ENCODE data around the gene HLA-DRB1.
A peak's percentile ranks its signal among the peaks of the same experiment; 100 is the strongest.
"Not testable (repeated sequence)": the region's sequence is repeated elsewhere in the genome, so short reads cannot be mapped to it uniquely, and the experiment has no call there.

Gene HLA-DRB1

DNA sequence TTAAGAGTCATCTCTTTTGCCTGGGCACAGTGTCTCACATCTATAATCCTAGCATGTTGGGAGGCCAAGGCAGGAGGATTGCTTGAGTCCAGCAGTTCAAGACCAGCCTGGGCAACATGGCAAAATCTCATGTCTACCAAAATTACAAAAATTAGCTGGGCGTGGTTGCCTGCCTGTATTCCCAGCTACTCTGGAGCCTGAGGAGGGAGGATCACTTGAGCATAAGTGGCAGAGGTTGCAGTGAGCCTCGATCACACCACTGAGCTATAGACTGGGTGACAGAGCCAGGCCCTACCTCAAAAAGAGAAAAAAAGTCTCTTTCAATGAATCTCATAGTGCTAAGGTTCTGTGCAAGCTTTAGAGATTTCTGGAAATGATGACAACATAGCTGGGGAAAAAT, 1.5 kb downstream of the HLA-DRB1 start:
- H3K27me3 Mint-ChIP-seq = no peaks in the 10 kb centered on the region
- no peaks in the 10 kb centered on the region for H3K9me3 Mint-ChIP-seq
- no peak overlapping the region for H3K4me3 Mint-ChIP-seq
- H3K36me3 Mint-ChIP-seq = no peaks in the 10 kb centered on the region
- peaks cover 3% of the 10 kb centered on the region for H3K4me1 Mint-ChIP-seq
- peak overlapping the region; percentile 65 for H3K27ac Mint-ChIP-seq

DNA sequence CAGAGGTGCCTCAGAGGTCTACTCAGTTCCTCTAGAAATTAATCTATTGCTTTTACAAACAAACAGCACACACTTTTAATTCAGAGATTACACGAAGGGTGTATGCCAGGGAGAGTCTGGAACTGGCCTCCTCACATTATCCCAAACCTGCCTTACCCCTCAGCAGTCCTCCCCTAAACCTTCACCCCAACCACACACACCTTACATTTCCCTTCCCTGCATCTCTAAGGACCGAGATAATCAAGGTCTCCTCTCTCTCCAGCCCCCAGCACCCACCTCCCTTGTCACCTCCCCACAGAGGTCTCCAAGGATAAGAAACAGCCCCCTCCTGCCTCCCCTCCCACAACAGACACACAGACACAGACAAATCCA, 6.1 kb downstream of the HLA-DRB1 start:
- Mint-ChIP-seq H3K27me3 (no peaks in the 10 kb centered on the region), H3K36me3 (no peaks in the 10 kb centered on the region), H3K27ac (no peak overlapping the region), H3K4me1 (no peaks in the 10 kb centered on the region), H3K4me3 (no peak overlapping the region), H3K9me3 (no peaks in the 10 kb centered on the region)

DNA sequence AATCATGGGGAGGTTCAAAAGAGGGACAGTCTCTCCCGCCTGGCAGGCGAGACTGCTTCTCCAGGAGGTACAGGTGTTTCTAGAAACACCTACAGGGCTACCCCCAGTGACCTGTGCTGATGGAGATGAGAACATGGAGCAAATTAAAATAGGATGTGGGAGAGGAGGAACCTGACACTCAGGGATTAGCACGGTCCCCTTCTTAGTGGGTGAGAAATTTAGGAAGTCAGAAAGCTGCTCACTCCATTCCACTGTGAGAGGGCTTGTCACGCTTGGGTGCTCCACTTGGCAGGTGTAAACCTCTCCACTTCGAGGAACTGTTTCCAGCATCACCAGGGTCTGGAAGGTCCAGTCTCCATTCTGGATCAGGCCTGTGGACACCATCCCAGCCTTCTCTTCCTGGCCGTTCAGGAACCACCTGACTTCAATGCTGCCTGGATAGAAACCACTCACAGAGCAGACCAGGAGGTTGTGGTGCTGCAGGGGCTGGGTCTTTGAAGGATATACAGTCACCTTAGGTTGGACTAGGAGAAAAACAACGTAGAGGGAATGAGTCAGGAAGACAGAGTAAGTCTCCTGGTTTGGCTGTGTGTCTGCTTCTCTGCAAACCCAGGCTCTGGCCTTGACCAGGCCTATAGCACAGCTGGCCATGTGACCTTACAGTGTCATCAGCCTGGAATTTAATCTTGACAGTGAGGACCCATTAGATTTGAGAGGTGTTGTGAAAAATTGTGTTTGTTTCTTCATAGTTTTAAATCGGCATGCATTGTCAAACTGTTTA, 8.1 kb downstream of the HLA-DRB1 start:
- Mint-ChIP-seq H3K4me1 (no peaks in the 10 kb centered on the region), H3K27me3 (no peaks in the 10 kb centered on the region), H3K9me3 (no peaks in the 10 kb centered on the region), H3K27ac (no peak overlapping the region), H3K4me3 (no peak overlapping the region), H3K36me3 (no peaks in the 10 kb centered on the region)

DNA sequence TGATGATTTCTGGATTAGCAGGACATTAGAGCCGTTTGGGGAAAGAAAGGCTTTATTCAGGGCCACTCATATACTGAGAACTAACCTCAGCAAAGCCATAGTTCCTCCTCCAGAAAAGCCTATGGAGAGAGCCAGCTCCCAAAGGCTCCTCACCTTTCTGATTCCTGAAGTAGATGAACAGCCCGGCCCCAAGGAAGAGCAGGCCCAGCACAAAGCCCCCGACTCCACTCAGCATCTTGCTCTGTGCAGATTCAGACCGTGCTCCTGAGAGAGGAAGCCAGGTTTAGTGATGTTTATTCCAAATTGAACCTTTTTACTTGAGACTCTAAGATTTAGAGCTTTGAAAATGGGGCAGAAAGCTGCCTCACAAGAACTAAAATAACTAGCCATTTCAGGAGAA, 9.1 kb downstream of the HLA-DRB1 start:
- Mint-ChIP-seq H3K4me3 (no peak overlapping the region), H3K27ac (no peak overlapping the region), H3K4me1 (no peaks in the 10 kb centered on the region), H3K27me3 (no peaks in the 10 kb centered on the region), H3K36me3 (no peaks in the 10 kb centered on the region), H3K9me3 (no peaks in the 10 kb centered on the region)

DNA sequence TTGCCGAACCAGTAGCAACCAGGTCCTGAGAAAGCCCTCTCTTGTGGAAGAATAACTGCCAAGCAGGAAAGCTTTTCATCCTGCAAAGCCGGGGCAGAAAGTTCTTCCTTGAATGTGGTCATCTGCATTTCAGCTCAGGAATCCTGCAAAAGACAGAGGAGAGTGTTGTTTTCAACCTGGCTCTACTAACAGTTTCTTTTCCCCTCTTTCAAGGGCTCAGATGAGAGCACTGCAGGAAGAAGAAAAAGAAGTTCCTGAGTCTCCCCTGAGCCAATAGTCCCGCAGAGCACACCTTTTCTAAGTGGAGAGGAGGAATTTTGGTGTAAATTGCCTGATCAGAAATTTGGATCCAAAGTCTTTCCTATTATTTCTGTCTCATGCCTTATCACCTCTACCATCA, 10.7 kb downstream of the HLA-DRB1 start:
- H3K27me3 Mint-ChIP-seq = no peaks in the 10 kb centered on the region
- no peaks in the 10 kb centered on the region for H3K4me1 Mint-ChIP-seq
- H3K36me3 Mint-ChIP-seq = no peaks in the 10 kb centered on the region
- H3K4me3 Mint-ChIP-seq = no peak overlapping the region
- no peak overlapping the region for H3K27ac Mint-ChIP-seq
- no peaks in the 10 kb centered on the region for H3K9me3 Mint-ChIP-seq

DNA sequence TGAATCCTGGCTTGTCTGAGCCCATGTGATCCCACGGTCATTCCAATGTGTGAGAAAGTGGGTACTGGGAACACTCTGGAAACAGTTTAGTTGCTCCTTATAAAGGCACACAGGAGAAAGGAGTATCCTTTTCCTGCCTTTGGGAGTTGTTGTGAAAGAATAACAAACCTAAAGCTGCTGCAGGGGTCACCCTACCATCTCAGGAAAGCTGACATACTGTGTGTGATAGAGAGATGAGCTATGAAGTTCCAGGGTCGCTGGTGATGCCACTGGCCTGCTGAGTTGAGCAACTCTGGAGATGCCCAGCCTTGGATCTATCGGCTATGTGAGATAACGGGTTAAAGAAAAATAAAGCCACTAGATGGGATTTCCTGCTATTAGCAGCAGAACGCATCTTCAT, 12.2 kb downstream of the HLA-DRB1 start:
- H3K27ac Mint-ChIP-seq, H3K4me3 Mint-ChIP-seq, H3K36me3 Mint-ChIP-seq, H3K9me3 Mint-ChIP-seq, H3K27me3 Mint-ChIP-seq, H3K4me1 Mint-ChIP-seq: not testable (repeated sequence)

DNA sequence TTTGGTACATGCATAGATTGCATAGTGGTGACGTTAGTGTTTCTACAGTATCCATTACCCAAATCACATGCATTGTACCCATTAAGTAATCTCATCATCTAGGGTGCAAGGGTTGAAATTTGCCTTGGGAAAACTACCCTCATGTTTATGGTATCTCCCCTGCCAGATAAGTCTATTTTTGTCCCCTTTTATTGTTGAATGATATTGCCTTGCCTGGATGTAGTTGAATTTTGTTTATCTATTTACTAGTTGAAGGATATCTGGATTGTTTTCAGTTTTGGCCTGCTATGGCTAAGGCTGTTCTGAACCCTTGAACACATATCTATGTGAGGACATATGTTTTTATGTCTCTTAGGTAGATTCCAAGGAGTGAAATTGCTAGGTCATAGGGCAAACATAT, 13.4 kb downstream of the HLA-DRB1 start:
- Mint-ChIP-seq H3K9me3 (no peaks in the 10 kb centered on the region), H3K27me3 (no peaks in the 10 kb centered on the region), H3K4me1 (no peaks in the 10 kb centered on the region), H3K27ac (no peak overlapping the region), H3K36me3 (no peaks in the 10 kb centered on the region), H3K4me3 (no peak overlapping the region)

DNA sequence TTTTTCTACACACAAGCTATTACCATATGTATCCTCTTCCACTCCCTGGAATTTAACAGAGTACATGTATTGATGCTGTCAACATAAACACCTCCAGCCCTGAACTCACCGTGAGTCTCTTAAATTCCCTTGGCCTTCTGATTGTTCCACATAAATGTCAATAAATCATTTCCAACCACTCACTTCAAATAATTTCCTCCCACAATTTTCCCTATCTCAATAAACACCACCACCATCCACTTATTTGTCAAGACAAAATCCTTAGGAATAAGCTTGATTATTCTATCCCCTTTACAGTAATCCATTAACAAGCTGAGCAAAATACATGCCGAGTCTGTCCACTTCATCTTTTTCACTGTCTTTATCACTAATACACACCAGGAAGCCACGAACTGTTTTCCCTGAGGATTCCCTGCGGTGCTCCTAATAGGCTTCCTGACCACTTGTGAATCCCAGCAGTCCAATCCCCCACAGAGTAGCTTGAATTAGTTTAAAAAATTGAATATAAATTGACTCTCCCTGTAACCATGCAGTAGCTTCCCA, 19.2 kb downstream of the HLA-DRB1 start:
- Mint-ChIP-seq H3K4me1 (peaks cover 6% of the 10 kb centered on the region), H3K9me3 (no peaks in the 10 kb centered on the region), H3K27ac (no peak overlapping the region), H3K4me3 (no peak overlapping the region), H3K36me3 (no peaks in the 10 kb centered on the region), H3K27me3 (no peaks in the 10 kb centered on the region)

DNA sequence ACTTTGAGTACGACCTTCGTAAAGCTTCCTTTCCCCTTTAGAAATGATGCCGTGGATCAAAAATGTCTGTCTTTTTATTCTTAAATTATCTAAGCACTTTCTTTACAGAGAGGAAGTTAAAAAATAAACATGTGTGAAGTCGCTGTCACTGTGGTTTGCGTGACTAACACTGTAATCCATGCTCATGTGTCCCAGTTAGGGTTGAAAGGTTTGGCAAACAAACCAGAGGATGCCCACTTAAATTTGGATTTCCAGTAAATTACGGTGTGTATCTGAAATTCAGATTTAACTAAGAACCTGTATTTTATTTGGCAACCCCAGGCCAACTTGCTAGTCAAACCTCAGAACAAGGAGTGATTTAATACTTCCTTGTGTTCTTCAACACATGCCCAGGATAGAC, 21.1 kb downstream of the HLA-DRB1 start:
- Mint-ChIP-seq H3K4me3 (no peak overlapping the region), H3K9me3 (no peaks in the 10 kb centered on the region)

DNA sequence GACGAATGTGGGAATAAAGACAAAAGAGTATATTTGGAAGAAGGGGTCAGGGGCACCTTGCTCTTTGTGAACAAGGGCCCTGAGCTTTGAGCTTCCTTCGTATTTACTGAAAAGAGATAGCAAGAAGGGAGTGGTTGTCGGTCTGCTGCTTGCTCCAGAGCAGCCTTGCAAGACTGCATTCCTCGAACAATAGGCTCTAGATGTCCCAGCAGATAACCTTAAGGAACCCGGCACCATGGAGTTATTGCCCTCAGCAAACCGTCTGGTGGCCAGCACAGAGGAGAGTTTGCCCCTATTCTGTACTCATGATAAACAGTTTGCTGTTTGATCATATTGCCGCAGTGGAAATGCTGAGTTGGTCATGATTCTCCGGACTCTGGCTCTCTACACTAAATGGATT, 22.7 kb downstream of the HLA-DRB1 start:
- Mint-ChIP-seq H3K36me3 (no peaks in the 10 kb centered on the region), H3K4me1 (peaks cover 6% of the 10 kb centered on the region), H3K4me3 (no peak overlapping the region), H3K27me3 (no peaks in the 10 kb centered on the region), H3K27ac (no peak overlapping the region), H3K9me3 (no peaks in the 10 kb centered on the region)

More for the DNA sequence above, 21.1 kb downstream of the HLA-DRB1 start:
- H3K36me3 Mint-ChIP-seq = no peaks in the 10 kb centered on the region
- H3K27me3 Mint-ChIP-seq = no peaks in the 10 kb centered on the region
- H3K27ac Mint-ChIP-seq = peak overlapping the region; percentile 30
- H3K4me1 Mint-ChIP-seq = peaks cover 6% of the 10 kb centered on the region

DNA sequence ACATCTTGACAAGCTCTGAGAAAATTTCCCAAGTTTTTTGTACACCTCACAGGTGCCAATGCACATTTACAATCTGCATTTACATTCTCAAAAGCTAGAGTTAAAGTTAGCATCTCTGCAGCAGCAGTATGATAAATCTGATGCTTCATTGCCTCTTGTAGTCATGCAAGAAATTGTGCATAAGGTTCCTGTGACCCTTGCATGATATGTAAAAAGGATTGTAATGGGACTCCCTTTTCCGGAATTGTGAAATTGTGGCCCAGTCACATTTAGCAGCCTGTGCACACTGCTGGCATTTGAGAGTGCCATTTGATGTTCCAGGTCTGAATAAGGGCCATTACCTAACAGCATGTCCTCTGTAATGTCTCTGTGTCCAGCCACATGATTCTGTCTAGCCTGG, 24.1 kb downstream of the HLA-DRB1 start:
- no peak overlapping the region for H3K27ac Mint-ChIP-seq
- H3K27me3 Mint-ChIP-seq = no peaks in the 10 kb centered on the region
- H3K36me3 Mint-ChIP-seq = no peaks in the 10 kb centered on the region
- H3K9me3 Mint-ChIP-seq = no peaks in the 10 kb centered on the region
- H3K4me1 Mint-ChIP-seq = peaks cover 6% of the 10 kb centered on the region
- H3K4me3 Mint-ChIP-seq = no peak overlapping the region

DNA sequence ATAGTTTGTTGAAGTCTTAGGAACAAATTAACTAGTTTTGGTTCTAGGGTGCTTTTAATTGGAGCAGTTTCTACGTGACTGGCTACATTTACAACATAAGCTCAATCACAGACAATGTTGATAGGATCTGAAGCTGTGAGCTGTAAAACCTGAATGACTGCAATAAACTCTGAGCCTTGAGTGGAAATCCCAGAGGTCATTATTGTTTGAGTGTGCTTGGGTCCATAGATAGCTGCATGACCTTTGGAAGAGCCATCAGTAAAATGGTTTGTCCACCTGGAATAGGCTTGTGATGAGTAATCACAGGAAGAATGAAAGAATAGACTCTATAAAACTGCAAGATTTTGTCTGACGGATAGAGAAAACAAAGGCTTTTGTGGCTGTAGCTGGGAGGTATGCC, 26.7 kb downstream of the HLA-DRB1 start:
- H3K36me3 Mint-ChIP-seq = no peaks in the 10 kb centered on the region

DNA sequence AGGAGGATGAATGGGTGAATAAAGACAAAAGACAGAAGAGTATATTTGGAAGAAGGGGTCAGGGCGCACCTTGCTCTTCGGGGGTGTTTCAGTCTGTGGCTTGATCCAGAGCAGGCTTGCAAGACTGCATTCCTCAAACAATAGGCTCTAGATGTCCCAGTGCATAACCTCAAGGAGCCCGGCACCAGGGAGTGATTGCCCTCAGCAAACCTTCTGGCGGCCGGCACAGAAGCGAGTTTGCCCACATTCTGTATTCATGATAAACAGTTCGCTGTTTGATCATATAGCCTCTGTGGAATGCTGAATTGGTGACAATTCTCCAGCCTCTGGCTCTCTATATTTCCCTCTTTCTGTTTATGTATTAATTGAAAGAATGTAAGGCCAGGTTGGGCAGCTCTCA, 29.9 kb downstream of the HLA-DRB1 start:
- no peaks in the 10 kb centered on the region for H3K36me3 Mint-ChIP-seq
- H3K9me3 Mint-ChIP-seq = no peaks in the 10 kb centered on the region
- no peak overlapping the region for H3K4me3 Mint-ChIP-seq
- H3K4me1 Mint-ChIP-seq = no peaks in the 10 kb centered on the region
- no peak overlapping the region for H3K27ac Mint-ChIP-seq
- H3K27me3 Mint-ChIP-seq = peaks cover 1% of the 10 kb centered on the region

More for the DNA sequence above, 26.7 kb downstream of the HLA-DRB1 start:
- no peaks in the 10 kb centered on the region for H3K9me3 Mint-ChIP-seq
- no peaks in the 10 kb centered on the region for H3K4me1 Mint-ChIP-seq
- no peaks in the 10 kb centered on the region for H3K27me3 Mint-ChIP-seq
- no peak overlapping the region for H3K27ac Mint-ChIP-seq
- no peak overlapping the region for H3K4me3 Mint-ChIP-seq

DNA sequence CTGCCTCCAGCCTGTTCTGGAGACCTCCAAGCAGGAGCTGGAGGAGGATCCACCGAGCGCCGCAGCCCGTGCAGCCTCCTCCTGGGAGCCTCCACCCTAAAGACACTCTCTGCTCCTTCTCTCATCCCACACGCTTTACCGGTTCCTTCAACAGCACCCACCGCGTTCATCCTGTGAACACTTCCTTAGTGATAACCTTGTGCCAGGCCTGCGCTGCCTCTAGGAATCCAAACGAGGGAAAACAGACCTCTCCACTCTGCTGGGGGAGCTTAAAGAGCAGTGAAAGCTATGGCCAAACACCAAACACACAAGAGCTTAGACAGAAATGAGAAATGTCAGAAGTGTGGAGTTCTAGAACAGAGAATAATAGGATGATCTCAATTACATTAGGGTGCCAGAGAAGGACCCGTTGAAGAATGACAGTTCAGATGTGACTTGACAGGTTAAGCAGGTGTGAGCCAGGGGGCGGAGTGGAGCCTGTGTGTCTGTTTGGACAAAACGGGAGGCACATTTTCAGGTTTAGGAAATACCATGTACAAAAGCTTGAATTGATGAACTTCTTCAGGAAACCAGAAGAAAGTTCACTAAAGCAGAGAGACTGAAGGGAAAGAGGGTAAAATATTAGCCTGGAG, 31.1 kb downstream of the HLA-DRB1 start:
- Mint-ChIP-seq H3K4me1 (no peaks in the 10 kb centered on the region), H3K9me3 (no peaks in the 10 kb centered on the region), H3K27ac (no peak overlapping the region), H3K27me3 (peaks cover 1% of the 10 kb centered on the region), H3K36me3 (no peaks in the 10 kb centered on the region), H3K4me3 (no peak overlapping the region)

DNA sequence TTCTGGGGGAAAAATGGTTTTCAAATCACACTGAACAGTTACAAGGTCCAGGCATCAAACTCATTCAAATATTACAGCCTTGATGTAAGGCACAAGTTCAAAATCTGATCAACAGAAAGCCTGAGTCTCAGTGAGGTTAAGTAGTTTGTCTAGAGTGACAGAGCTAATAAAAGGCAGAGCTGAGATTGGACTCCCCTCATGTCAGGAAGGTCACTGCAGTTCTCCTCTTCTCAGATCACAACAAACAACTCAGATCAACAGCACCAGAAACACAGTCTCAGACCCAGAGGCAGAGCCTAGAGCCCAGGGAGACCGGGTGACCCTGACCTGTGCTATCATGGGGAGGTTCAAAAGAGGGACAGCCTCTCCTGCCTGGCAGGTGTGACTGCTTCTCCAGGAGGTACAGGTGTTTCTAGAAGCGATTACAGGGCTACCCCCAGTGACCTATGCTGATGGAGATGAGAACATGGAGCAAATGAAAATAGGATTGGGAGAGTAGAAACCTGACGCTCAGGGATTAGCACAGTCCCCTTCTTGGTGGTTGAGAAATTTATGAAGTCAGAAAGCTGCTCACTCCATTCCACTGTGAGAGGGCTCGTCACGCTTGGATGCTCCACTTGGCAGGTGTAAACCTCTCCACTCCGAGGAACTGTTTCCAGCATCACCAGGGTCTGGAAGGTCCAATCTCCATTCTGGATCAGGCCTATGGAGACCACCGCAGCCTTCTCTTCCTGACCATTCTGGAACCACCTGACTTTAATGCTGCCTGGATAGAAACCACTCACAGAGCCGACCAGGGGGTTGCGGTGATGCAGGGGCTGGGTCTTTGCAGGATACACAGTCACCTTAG, 35.3 kb downstream of the HLA-DRB1 start:
- Mint-ChIP-seq H3K4me3 (no peak overlapping the region), H3K9me3 (no peaks in the 10 kb centered on the region), H3K27ac (no peak overlapping the region)

More for the DNA sequence above, 35.3 kb downstream of the HLA-DRB1 start:
- H3K27me3 Mint-ChIP-seq = peaks cover 1% of the 10 kb centered on the region
- H3K36me3 Mint-ChIP-seq = no peaks in the 10 kb centered on the region
- H3K4me1 Mint-ChIP-seq = no peaks in the 10 kb centered on the region
